ENCODE measurements around the gene DAB2IP.

Gene DAB2IP

GRCh38 chr9:121631115-121631514 lies 20.3 kb upstream of the DAB2IP start:
- Mint-ChIP-seq H3K4me3 (no peak overlapping the region), H3K27ac (no peak overlapping the region), H3K4me1 (peaks cover 50% of the 10 kb centered on the region), H3K36me3 (ENCODE audit: low read depth) (no peaks in the 10 kb centered on the region), H3K9me3 (no peaks in the 10 kb centered on the region), H3K27me3 (ENCODE audit: low read depth) (peaks cover 8% of the 10 kb centered on the region)
- TF ChIP-seq CTCF (IDR thresholded peaks at IDR 0.05; ENCODE audit: unreplicated experiment in 3 of 3), result no peak

GRCh38 chr9:121631978-121632418 lies 19.4 kb upstream of the DAB2IP start:
- H3K4me3 Mint-ChIP-seq, result no peak overlapping the region
- H3K36me3 Mint-ChIP-seq (ENCODE audit: low read depth), result no peaks in the 10 kb centered on the region
- no peaks in the 10 kb centered on the region for H3K9me3 Mint-ChIP-seq
- peaks cover 11% of the 10 kb centered on the region for H3K27me3 Mint-ChIP-seq (ENCODE audit: low read depth)
- no peak for TF ChIP-seq CTCF (IDR thresholded peaks at IDR 0.05; ENCODE audit: unreplicated experiment in 3 of 3)
- peak overlapping the region in 2 of 3 experiments; percentile 12 to 41 for H3K27ac Mint-ChIP-seq
- peaks cover 54% of the 10 kb centered on the region for H3K4me1 Mint-ChIP-seq

GRCh38 chr9:121633119-121633714 lies 18.2 kb upstream of the DAB2IP start:
- peaks cover 7% of the 10 kb centered on the region for H3K27me3 Mint-ChIP-seq (ENCODE audit: low read depth)
- no peak for TF ChIP-seq CTCF (IDR thresholded peaks at IDR 0.05; ENCODE audit: unreplicated experiment in 3 of 3)
- peak overlapping the region in 1 of 3 experiments; percentile 13 for H3K4me3 Mint-ChIP-seq
- H3K9me3 Mint-ChIP-seq, result no peaks in the 10 kb centered on the region
- H3K4me1 Mint-ChIP-seq, result peaks cover 56% of the 10 kb centered on the region
- H3K27ac Mint-ChIP-seq, result peak overlapping the region; percentile 12 to 70 (median 66)
- H3K36me3 Mint-ChIP-seq (ENCODE audit: low read depth), result no peaks in the 10 kb centered on the region

GRCh38 chr9:121633736-121634135 lies 17.7 kb upstream of the DAB2IP start:
- Mint-ChIP-seq H3K36me3 (ENCODE audit: low read depth) (no peaks in the 10 kb centered on the region), H3K4me3 (no peak overlapping the region), H3K4me1 (peaks cover 61% of the 10 kb centered on the region), H3K9me3 (no peaks in the 10 kb centered on the region), H3K27me3 (ENCODE audit: low read depth) (peaks cover 6% of the 10 kb centered on the region), H3K27ac (peak overlapping the region in 1 of 3 experiments; percentile 12)
- TF ChIP-seq CTCF (IDR thresholded peaks at IDR 0.05; ENCODE audit: unreplicated experiment in 3 of 3), result no peak

GRCh38 chr9:121634329-121635261 lies 16.8 kb upstream of the DAB2IP start:
- H3K36me3 Mint-ChIP-seq (ENCODE audit: low read depth), result no peaks in the 10 kb centered on the region
- no peaks in the 10 kb centered on the region for H3K9me3 Mint-ChIP-seq
- H3K4me1 Mint-ChIP-seq, result peaks cover 61% of the 10 kb centered on the region
- TF ChIP-seq CTCF (IDR thresholded peaks at IDR 0.05; ENCODE audit: unreplicated experiment in 3 of 3), result peak; percentile 53 to 61 (median 59)
- peaks cover 6% of the 10 kb centered on the region for H3K27me3 Mint-ChIP-seq (ENCODE audit: low read depth)
- peak overlapping the region in 2 of 3 experiments; percentile 8 to 15 for H3K4me3 Mint-ChIP-seq
- peak overlapping the region; percentile 0 to 62 (median 59) for H3K27ac Mint-ChIP-seq

All from nephron (organoid).